ENCODE results near the gene EMC7. TPM values are rescaled to one million over a fixed set of nuclear protein-coding genes. Genes with fewer than 3 reads are reported as not detected.

EMC7 gene
- total RNA-seq, 4 donors from 2014 or later: 1.8 to 39.7 (median 24.5) TPM

DNA sequence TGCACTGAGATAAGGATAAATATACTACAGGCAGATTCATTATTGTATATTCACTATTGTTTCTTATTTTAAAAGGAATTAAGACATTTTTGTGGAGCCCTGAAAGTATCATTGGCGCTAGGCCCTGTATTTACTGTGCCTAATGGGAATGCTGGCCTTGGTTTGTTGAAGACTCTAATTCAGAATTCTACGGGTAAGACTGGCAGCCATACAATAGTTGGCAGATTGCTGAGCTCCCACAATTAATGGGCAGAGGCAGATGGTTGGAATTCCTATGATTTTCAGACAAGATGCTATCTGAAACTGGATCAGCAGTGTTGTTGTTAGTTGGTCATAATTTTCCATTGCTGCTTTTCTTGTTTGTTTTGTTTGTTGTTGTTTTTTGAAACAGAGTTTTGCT lies 15.0 kb upstream of the EMC7 start:
- TF ChIP-seq EP300 (IDR thresholded peaks at IDR 0.05; ENCODE audit: low read depth) (no peak), POLR2A (IDR thresholded peaks at IDR 0.05) (no peak), POLR2AphosphoS5 (IDR thresholded peaks at IDR 0.05) (no peak)
- TF ChIP-seq, protein P1, sequence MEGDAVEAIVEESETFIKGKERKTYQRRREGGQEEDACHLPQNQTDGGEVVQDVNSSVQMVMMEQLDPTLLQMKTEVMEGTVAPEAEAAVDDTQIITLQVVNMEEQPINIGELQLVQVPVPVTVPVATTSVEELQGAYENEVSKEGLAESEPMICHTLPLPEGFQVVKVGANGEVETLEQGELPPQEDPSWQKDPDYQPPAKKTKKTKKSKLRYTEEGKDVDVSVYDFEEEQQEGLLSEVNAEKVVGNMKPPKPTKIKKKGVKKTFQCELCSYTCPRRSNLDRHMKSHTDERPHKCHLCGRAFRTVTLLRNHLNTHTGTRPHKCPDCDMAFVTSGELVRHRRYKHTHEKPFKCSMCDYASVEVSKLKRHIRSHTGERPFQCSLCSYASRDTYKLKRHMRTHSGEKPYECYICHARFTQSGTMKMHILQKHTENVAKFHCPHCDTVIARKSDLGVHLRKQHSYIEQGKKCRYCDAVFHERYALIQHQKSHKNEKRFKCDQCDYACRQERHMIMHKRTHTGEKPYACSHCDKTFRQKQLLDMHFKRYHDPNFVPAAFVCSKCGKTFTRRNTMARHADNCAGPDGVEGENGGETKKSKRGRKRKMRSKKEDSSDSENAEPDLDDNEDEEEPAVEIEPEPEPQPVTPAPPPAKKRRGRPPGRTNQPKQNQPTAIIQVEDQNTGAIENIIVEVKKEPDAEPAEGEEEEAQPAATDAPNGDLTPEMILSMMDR (IDR thresholded peaks at IDR 0.05): no peak
- in situ Hi-C loops (cut with MboI; ENCODE audit: low pct_ligation_motif_present in 1 of 4, low pct_unique_long_range_greater_than_20kb in 1 of 4, low sequenced_read_pairs in 3 of 4): loop anchor here in 2 of 4 donors (25.0 kb wide), 2 partner anchors 104 to 246 kb away; partner anchors contain the start of gene LPCAT4 (in 1 of the 2)

DNA sequence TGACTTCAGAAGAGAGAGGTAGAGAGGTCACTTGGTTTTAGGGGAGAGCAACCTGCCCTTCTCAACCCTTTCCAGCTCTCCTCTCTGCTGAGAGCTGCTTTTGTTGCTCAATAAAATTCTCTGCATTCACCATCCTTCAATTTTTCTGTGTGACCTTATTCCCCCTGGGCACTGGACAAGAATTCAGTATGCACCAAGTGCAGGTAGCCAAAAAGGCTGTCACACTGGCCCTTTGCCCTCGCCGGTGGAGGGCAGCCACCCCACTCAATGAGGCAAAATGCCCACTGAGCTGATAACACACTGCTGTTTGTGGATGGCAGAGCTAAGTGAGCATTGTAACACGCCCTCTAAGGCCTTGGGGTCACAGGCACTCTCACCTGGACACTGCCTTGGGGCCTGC lies 13.1 kb upstream of the EMC7 start:
- in situ Hi-C loops (cut with MboI; ENCODE audit: low pct_ligation_motif_present in 1 of 4, low pct_unique_long_range_greater_than_20kb in 1 of 4, low sequenced_read_pairs in 3 of 4) (loop anchor here in 2 of 4 donors (25.0 kb wide), 2 partner anchors 102 to 248 kb away; partner anchors contain the start of gene LPCAT4 (in 1 of the 2)), intact Hi-C loops (cut with DNase I; ENCODE audit: low total_unique reads) (no loop called here)
- no peak for DNase-seq
- Histone ChIP-seq H3K4me3 (no peak overlapping the region), H3K4me1 (no peaks in the 10 kb centered on the region), H3K36me3 (no peaks in the 10 kb centered on the region), H3K27ac (no peak overlapping the region), H3K27me3 (peaks cover 3% of the 10 kb centered on the region), H3K9me3 (no peaks in the 10 kb centered on the region)
- TF ChIP-seq, protein P1 (IDR thresholded peaks at IDR 0.05): no peak
- TF ChIP-seq POLR2AphosphoS5 (IDR thresholded peaks at IDR 0.05): no peak
- no peak for TF ChIP-seq EP300 (IDR thresholded peaks at IDR 0.05; ENCODE audit: low read depth)
- no peak for TF ChIP-seq POLR2A (IDR thresholded peaks at IDR 0.05)
- WGBS, 2 donors (ENCODE audit: low coverage in 1 of 2): 91% methylated on average over 3 of the region's 3 CpGs; no CpG with 5 or more reads in 1 of the 2 donors

More for the DNA sequence above, 15.0 kb upstream of the EMC7 start:
- Histone ChIP-seq H3K27ac (no peak overlapping the region), H3K4me3 (no peak overlapping the region), H3K4me1 (no peaks in the 10 kb centered on the region), H3K36me3 (no peaks in the 10 kb centered on the region), H3K27me3 (peaks cover 3% of the 10 kb centered on the region), H3K9me3 (no peaks in the 10 kb centered on the region)
- 72 to 80% methylated on average over 2 of the region's 2 CpGs for WGBS, 2 donors (ENCODE audit: low coverage in 1 of 2)
- DNase-seq: no peak
- intact Hi-C loops (cut with DNase I; ENCODE audit: low total_unique reads): no loop called here

DNA sequence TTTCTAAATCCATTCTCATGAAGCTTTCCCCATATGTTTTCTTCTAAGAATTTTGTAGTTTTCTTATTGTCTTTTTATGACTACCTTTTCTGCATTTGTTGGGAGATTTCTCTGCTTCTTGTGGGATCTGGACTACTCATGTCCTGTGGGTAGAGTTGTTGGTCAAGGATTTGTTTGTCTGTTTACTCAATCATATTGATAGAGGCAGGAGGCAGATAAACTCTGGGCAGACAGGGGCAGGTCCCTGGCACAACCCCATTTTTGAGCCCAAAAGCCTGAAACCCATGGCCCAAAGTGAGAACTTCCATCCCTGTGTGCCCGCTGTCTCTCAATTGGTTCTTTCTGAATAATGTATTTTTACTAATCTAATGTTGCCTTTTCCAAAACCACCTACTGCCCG lies 12.6 kb upstream of the EMC7 start:
- no peaks in the 10 kb centered on the region for H3K36me3 ChIP-seq
- no peaks in the 10 kb centered on the region for H3K4me1 ChIP-seq
- no peaks in the 10 kb centered on the region for H3K9me3 ChIP-seq
- H3K27me3 ChIP-seq: peaks cover 3% of the 10 kb centered on the region
- 0 to 48% methylated on average over 1 to 2 of the region's 2 CpGs for WGBS, 2 donors (ENCODE audit: low coverage in 1 of 2)
- intact Hi-C loops (cut with DNase I; ENCODE audit: low total_unique reads): no loop called here
- no peak for DNase-seq
- no peak overlapping the region for H3K27ac ChIP-seq
- in situ Hi-C loops (cut with MboI; ENCODE audit: low pct_ligation_motif_present in 1 of 4, low pct_unique_long_range_greater_than_20kb in 1 of 4, low sequenced_read_pairs in 3 of 4): loop anchor here in 2 of 4 donors (25.0 kb wide), 2 partner anchors 102 to 248 kb away; partner anchors contain the start of gene LPCAT4 (in 1 of the 2)
- H3K4me3 ChIP-seq: no peak overlapping the region
- no peak for TF ChIP-seq EP300 (IDR thresholded peaks at IDR 0.05; ENCODE audit: low read depth)
- TF ChIP-seq, protein P1 (IDR thresholded peaks at IDR 0.05): no peak

DNA sequence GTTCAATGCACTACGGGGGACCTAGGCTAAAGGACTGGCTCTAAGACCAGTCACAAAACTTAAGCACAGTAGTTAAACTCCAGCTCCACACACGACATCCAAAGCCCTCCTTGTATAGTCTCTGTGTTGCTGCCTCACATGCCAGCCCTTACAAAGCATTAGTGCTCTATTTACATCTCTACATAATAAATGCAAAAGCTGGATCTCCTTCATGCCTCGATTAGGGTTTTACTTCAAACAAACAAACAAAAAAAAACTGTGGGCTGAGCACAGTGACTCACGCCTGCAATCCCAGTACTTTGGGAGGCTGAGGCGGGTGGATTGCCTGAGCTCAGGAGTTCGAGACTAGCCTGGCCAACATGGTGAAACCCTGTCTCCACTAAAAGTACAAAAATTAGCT lies 9.8 kb upstream of the EMC7 start:
- WGBS, 2 donors (ENCODE audit: low coverage in 1 of 2): 62% methylated on average over 5 to 6 of the region's 6 CpGs
- intact Hi-C loops (cut with DNase I; ENCODE audit: low total_unique reads) (no loop called here), in situ Hi-C loops (cut with MboI; ENCODE audit: low pct_ligation_motif_present in 1 of 4, low pct_unique_long_range_greater_than_20kb in 1 of 4, low sequenced_read_pairs in 3 of 4) (loop anchor here in 2 of 4 donors (25.0 kb wide), 2 partner anchors 99 to 251 kb away; partner anchors contain the start of gene LPCAT4 (in 1 of the 2))
- Histone ChIP-seq H3K9me3 (no peaks in the 10 kb centered on the region), H3K4me3 (no peak overlapping the region), H3K36me3 (no peaks in the 10 kb centered on the region), H3K27me3 (peaks cover 3% of the 10 kb centered on the region), H3K4me1 (no peaks in the 10 kb centered on the region), H3K27ac (no peak overlapping the region)
- DNase-seq: no peak
- TF ChIP-seq, protein P1 (IDR thresholded peaks at IDR 0.05): no peak
- TF ChIP-seq POLR2A (IDR thresholded peaks at IDR 0.05): no peak
- TF ChIP-seq POLR2AphosphoS5 (IDR thresholded peaks at IDR 0.05): no peak
- no peak for TF ChIP-seq EP300 (IDR thresholded peaks at IDR 0.05; ENCODE audit: low read depth)
